Activated T-cell treated with anti-CD3 and anti-CD28 coated beads, Interleukin-2, amount 50 U/mL, for 72 hours (primary cell): ENCODE results near the gene VSIG10L. TPM values are rescaled to one million over a fixed set of nuclear protein-coding genes. Genes with fewer than 3 reads are reported as not detected.

Experiments
- ATAC-seq, 2 donors: fragments of 150-1000 bp; cut with Tn5 transposase; replicated peaks in 1 of 2; 2 replicates each; pipeline ENCODE4 v1.10.0; 2021; ENCODE audit warnings: moderate library complexity in 2 of 2, mild to moderate bottlenecking in 1 of 2
- DNase-seq, 2 donors: peaks; one replicate each; pipeline ENCODE4 v3.0.0; 2021 to 2022; ENCODE audit warnings: mixed read lengths in 1 of 2
- H3K27ac Mint-ChIP-seq: one replicate; pipeline ENCODE4 v1.8.0; 2022; ENCODE audit warnings: mild to moderate bottlenecking, moderate library complexity, mixed read lengths
- H3K27me3 Mint-ChIP-seq: one replicate; pipeline ENCODE4 v1.8.0; 2022; ENCODE audit warnings: low read depth, mixed read lengths
- H3K36me3 Mint-ChIP-seq, 2 donors: one replicate each; pipeline ENCODE4 v1.8.0; 2022; ENCODE audit warnings: mixed read lengths in 2 of 2, mild to moderate bottlenecking in 1 of 2; ENCODE audit not compliant: insufficient read depth in 2 of 2
- H3K4me1 Mint-ChIP-seq: one replicate; pipeline ENCODE4 v1.8.0; 2022; ENCODE audit warnings: low read depth, mixed read lengths
- H3K4me3 Mint-ChIP-seq, 2 donors: one replicate each; pipeline ENCODE4 v1.8.0; 2022; ENCODE audit warnings: mild to moderate bottlenecking in 2 of 2, mixed read lengths in 2 of 2, moderate library complexity in 2 of 2
- H3K9me3 Mint-ChIP-seq, 2 donors: one replicate each; pipeline ENCODE4 v1.8.0; 2022; ENCODE audit warnings: mixed read lengths in 2 of 2
- total RNA-seq, 2 donors: library from RNA; stranded (reverse); gene quantifications; one replicate each; pipeline ENCODE4 v1.2.3, GENCODE V29; 2022

VSIG10L gene
- total RNA-seq, 2 donors from 2014 or later: 6.4 to 7.6 TPM

DNA sequence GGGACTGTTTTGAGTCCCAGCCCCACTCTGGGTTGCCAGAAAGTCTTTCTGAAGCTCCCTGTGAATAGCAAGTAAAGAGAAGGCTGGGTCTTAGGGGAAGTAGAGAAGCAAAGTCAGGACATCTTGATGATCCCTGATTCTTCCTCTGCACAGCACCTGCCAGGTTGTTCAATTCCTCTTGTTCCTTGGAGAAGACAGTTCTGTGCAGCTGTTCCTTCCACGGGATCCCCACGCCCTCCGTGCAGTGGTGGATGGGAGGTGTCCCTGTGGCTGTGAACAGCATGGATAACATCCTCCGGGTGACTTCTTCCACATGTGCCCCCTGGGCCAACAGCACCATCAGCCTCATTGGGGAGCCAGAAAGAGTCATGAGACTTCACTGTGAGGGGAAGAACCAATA, 59.6 kb downstream of the VSIG10L start:
- H3K4me1 Mint-ChIP-seq: no peaks in the 10 kb centered on the region
- ATAC-seq (no peak), DNase-seq (no peak)
- H3K36me3 Mint-ChIP-seq: peaks cover 0 to 5% of the 10 kb centered on the region in 2 donors
- peaks cover 0 to 7% of the 10 kb centered on the region in 2 donors for H3K9me3 Mint-ChIP-seq
- peaks cover 28% of the 10 kb centered on the region for H3K27me3 Mint-ChIP-seq
- no peak overlapping the region for H3K4me3 Mint-ChIP-seq
- H3K27ac Mint-ChIP-seq: no peak overlapping the region

Other genes with a start within 250 kb of the VSIG10L start
- 10 to 100 TPM; 10.7 to 11.9 TPM for gene CTU1, start 233.7 kb downstream of the VSIG10L start, total RNA-seq
- gene SIGLEC9, start 217.2 kb downstream of the VSIG10L start, total RNA-seq: 1 to 10 TPM in 1 of 2 donors, under 1 TPM in 1; 0.74 to 1.6 TPM
- not detected for gene SIGLEC7, start 199.8 kb downstream of the VSIG10L start, total RNA-seq
- gene CD33, start 117.1 kb downstream of the VSIG10L start, total RNA-seq: 1 to 10 TPM; 1.7 to 2.6 TPM
- not detected for gene SIGLECL1, start 91.1 kb downstream of the VSIG10L start, total RNA-seq
- 1 to 10 TPM in 1 of 2 donors, under 1 TPM in 1; 0.67 to 1.1 TPM for gene IGLON5, start 30.5 kb downstream of the VSIG10L start, total RNA-seq
- 100 to 1,000 TPM; 156 to 160 TPM for gene ETFB, start 24.2 kb upstream of the VSIG10L start, total RNA-seq
- 10 to 100 TPM; 14.0 to 14.9 TPM for gene CLDND2, start 26.9 kb upstream of the VSIG10L start, total RNA-seq
- 100 to 1,000 TPM; 190 to 261 TPM for gene NKG7, start 30.5 kb upstream of the VSIG10L start, total RNA-seq
- 1 to 10 TPM; 1.0 to 2.0 TPM for gene LIM2, start 45.8 kb upstream of the VSIG10L start, total RNA-seq
- gene C19orf84, start 48.5 kb upstream of the VSIG10L start, total RNA-seq: under 1 TPM; 0.23 to 0.26 TPM
- 1 to 10 TPM in 1 of 2 donors, under 1 TPM in 1; 0.38 to 1.4 TPM for gene SIGLEC10, start 75.5 kb upstream of the VSIG10L start, total RNA-seq
- gene SIGLEC8, start 116.3 kb upstream of the VSIG10L start, total RNA-seq: not detected
- not detected for gene CEACAM18, start 136.4 kb upstream of the VSIG10L start, total RNA-seq
- gene SIGLEC12, start 159.7 kb upstream of the VSIG10L start, total RNA-seq: 1 to 10 TPM; 1.0 to 1.6 TPM
- not detected for gene SIGLEC6, start 189.5 kb upstream of the VSIG10L start, total RNA-seq
- gene ZNF175, start 229.1 kb upstream of the VSIG10L start, total RNA-seq: 10 to 100 TPM; 11.1 to 13.3 TPM